DMS114 treated with DMSO at 0.1 percent for 48 hours (cell line): ENCODE data around the gene CNGA3.

ENCODE experiments used
- DNase-seq: peaks from one replicate; lab custom pipeline; 2025; ENCODE audit not compliant: unreplicated experiment; lab: John Stamatoyannopoulos, UW

CNGA3 gene

DNA sequence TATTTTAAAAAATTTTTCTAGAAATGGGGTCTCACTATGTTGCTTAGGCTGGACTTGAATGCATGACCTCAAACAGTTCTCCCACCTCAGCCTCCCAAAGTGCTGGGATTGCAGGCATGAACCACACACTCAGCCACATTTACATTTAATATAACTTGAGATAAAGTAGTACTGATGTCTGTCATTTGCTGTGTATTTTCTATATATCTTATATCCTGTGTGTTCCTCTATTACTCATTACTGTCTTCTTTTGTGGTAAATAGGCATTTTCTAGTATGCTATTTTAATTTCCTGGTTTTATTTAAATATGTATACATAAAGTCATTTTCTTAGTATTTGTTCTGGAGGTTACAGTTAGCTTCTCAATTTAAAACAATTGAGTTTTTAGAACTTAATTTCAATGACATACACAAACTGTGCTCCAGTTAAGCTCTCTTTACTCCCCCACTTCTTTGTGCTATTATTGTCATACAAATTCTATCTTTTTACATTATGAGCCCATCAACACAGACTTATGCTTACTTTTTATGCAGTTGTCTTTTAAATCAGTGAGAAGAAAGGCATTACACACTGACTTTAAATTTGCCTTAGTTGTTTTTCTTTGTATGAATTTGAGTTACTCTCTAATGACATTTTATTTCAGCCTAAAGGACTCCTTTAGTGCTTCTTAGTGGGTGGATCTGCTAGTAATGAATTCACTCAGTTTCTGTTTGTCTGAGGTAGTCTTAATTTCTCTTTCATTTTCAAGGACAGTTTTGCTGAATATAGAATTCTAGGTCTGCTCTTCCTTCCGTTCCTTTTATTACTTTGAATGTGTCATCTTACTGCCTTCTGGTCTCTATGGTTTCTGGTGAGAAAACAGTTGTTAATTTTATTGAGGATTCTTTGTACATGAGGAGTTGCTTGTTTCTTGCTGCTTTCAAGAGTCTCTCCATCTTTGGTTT is 92.2 kb downstream of the CNGA3 start:
- DNase-seq, result no peak

DNA sequence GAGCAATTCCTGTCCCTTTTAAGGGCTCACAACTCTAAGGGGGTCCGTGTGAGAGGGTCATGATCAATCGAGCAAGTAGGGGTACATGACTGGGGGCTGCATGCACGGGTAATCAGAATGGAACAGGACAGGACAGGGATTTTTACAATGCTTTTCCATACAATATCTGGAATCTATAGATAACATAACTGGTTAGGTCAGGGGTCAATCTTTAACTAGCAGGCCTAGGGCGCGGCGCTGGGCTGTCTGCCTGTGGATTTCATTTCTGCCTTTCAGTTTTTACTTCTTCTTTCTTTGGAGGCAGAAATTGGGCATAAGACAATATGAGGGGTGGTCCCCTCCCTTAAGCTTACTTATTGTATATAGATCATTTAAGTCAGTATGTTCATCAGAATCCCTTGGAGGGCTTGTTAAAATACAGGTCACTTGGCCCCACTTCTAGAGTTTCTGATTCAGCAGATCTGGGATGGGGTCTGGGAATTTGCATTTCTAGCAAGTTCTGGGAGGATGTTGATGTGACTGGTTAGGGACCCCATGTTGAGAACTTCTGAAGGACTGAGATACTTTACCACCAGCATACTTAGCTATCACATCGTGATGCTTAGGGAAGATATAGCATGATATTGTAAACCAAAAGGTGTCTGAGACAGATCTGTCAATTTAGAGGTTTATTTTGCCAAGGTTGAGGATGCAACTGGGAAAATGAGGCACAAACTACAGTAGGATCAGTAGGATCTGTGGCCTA is 95.6 kb downstream of the CNGA3 start:
- DNase-seq, result no peak

GRCh38 chr2:98442488-98442887 is 96.2 kb downstream of the CNGA3 start:
- no peak for DNase-seq

GRCh38 chr2:98444436-98445176 is 98.3 kb downstream of the CNGA3 start, which contains the start of gene INPP4A:
Gene INPP4A, plus strand, starts transcription at chr2:98444858. Its CDS starts 75,191 bp downstream, at chr2:98520049.
- DNase-seq, result peak; percentile 55

GRCh38 chr2:98445177-98445682 is 99.0 kb downstream of the CNGA3 start:
- no peak for DNase-seq

DNA sequence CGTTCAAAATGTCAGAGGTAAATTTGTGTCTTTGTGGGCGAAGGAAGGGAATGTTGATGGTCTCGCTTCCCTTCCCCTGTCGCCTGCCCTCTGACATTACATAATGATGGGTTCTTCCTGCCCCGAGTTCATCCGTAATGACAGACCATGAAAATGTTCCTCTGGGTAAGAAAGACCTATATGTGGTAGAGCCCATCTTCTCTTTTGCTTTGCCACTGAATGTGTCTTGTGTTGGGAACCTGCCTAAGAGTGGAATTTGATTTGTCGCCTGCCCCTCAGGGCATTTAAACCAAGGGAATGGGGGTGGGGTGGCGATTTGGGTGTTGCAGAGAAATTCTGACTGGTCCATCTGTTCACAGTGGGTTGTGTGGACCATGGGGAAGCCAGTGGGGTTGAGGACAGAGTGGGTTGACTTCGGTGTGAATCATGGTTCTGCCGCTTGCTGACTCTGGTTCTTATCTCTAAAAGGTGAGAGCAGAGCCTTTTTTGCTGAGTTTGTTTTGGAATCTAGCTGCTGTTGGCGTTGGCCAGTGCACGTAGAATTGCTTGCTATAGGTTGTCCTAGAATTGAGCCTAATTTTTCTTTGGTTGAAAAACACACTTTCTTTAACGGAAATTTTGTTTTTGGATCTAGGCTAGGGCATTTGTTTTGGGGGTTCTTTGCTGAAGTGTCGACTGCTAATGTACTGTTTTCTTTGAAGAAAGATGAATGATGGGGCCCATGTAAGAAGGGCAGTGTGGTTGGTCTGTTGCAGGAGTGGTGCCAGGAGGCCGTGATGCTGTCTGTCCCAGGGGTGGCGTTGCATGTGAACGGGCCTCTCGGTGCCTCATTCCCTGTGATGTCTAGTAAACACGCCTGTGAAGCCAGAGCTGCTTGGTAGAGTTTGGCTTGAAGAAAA is 99.7 kb downstream of the CNGA3 start:
- DNase-seq, result no peak

GRCh38 chr2:98446850-98447249 is 100.6 kb downstream of the CNGA3 start:
- DNase-seq, result no peak
